ENCODE results near the gene CHRM4.
A peak's percentile ranks its signal among the peaks of the same experiment; 100 is the strongest.
"Not testable (repeated sequence)": the region's sequence is repeated elsewhere in the genome, so short reads cannot be mapped to it uniquely, and the experiment has no call there.

CHRM4 gene

DNA sequence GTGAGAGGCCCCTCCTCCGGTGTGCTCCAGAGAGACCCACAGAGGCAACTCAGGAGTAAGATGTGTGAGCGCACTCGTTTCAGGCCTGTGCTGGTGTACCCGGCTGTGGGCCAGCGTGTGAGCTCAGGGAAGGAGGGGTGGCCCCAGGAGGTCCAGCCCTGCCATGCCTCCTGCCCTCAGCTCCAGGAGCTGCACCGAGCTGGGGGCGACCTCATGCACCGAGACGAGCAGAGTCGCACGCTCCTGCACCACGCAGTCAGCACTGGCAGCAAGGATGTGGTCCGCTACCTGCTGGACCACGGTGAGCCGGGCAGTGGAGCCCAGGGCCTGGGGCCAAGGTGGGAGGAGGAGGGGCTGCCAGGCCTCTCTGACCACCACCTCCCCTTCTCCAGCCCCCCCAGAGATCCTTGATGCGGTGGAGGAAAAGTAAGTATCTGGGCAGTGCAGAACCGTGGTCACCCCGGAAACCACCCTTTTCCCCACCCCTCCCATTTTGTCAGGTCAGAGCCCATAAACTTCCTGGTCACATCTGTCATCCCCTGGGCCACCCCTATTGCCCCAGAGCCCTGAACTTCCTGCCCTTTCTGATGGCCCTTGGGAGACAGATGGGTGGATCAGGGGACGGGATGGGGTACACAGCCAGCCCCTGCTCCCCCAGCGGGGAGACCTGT is 12.6 kb downstream of the CHRM4 start:
- FAIRE-seq, result no peak
- DNase-seq (ENCODE audit: insufficient read length), result no peak
- TF ChIP-seq POLR2A (IDR thresholded peaks at IDR 0.05; ENCODE audit: low read depth, low read length) (no peak), TAF1 (IDR thresholded peaks at IDR 0.05; ENCODE audit: borderline replicate concordance, low read depth, low read length) (no peak), POLR2AphosphoS5 (IDR thresholded peaks at IDR 0.05; ENCODE audit: low read depth, low read length) (0 out of 2 replicates have a peak, but pooled peaks have one; percentile 4)

- FAIRE-seq (no peak), DNase-seq (ENCODE audit: insufficient read length) (no peak)
- TF ChIP-seq POLR2AphosphoS5 (IDR thresholded peaks at IDR 0.05; ENCODE audit: low read depth, low read length) (no peak), POLR2A (IDR thresholded peaks at IDR 0.05; ENCODE audit: low read depth, low read length) (no peak), TAF1 (IDR thresholded peaks at IDR 0.05; ENCODE audit: borderline replicate concordance, low read depth, low read length) (no peak)
Observed at GRCh38 chr11:46378296-46378695, 13.3 kb downstream of the CHRM4 start.

- DNase-seq (ENCODE audit: insufficient read length) (no peak), FAIRE-seq (no peak)
- TF ChIP-seq TAF1 (IDR thresholded peaks at IDR 0.05; ENCODE audit: borderline replicate concordance, low read depth, low read length) (no peak), POLR2AphosphoS5 (IDR thresholded peaks at IDR 0.05; ENCODE audit: low read depth, low read length) (no peak), POLR2A (IDR thresholded peaks at IDR 0.05; ENCODE audit: low read depth, low read length) (no peak)
Observed at GRCh38 chr11:46377831-46378230, 13.7 kb downstream of the CHRM4 start.

DNA sequence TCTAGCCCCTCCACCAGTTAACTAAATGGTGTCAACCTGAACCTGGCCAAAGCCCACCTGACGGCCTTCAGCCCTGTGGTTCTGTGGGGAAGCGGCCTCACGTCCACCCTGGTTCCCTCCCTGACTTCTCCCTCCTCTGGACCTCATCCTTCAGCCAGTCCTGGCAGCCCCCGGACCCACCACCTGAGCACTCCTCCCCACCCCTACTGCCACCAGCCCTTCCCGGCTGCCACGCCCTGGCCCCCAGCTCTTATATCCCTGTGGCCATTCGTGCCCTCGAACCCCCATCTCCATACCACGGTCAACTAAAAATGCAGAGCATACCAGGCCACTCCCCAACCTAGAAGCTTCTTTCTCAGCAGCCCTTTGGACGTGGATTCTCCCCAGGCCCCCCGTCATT is 14.3 kb downstream of the CHRM4 start:
- TF ChIP-seq POLR2A (IDR thresholded peaks at IDR 0.05; ENCODE audit: low read depth, low read length), result no peak
- FAIRE-seq (no peak), DNase-seq (ENCODE audit: insufficient read length) (no peak)

DNA sequence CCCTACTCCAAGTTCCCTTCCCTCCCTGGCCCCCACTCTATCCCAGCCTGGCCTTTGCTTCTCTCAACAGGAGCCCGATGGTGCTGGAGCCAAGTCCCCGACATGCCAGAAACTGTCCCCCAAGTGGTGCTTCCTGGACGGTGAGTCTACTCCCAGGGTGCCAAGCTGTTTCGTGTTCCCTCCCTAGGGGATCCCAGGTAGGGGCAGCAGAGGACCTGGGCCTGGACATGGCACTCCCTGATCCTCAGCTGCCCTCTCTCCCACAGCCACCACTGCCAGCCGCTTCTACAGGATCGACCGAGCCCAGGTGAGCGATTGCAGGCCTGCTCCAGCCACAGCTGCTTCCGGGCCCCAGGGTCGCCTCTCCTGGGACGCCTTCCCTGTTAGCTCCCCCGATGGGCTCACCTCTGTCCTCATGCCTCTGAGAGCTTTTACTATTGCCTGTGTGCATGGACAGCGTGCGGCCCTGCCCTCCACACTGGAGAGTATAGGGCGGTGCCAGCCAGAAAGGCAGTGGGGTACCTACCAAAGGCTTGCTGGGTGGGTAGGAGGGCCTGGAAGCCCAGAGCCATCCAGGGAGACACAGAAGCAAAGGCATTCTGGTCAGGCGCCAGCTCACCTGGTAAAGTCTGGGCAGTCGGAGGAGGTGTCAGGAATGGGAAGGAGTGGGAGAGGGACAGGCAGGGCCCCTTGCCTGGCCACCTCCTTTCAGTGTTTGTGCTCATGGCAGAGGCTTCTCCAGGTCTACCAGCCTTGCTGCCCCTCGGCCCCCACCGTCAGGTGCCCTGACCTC is 15.1 kb downstream of the CHRM4 start:
- FAIRE-seq (no peak), DNase-seq (ENCODE audit: insufficient read length) (no peak)
- no peak for TF ChIP-seq TAF1 (IDR thresholded peaks at IDR 0.05; ENCODE audit: borderline replicate concordance, low read depth, low read length)

DNA sequence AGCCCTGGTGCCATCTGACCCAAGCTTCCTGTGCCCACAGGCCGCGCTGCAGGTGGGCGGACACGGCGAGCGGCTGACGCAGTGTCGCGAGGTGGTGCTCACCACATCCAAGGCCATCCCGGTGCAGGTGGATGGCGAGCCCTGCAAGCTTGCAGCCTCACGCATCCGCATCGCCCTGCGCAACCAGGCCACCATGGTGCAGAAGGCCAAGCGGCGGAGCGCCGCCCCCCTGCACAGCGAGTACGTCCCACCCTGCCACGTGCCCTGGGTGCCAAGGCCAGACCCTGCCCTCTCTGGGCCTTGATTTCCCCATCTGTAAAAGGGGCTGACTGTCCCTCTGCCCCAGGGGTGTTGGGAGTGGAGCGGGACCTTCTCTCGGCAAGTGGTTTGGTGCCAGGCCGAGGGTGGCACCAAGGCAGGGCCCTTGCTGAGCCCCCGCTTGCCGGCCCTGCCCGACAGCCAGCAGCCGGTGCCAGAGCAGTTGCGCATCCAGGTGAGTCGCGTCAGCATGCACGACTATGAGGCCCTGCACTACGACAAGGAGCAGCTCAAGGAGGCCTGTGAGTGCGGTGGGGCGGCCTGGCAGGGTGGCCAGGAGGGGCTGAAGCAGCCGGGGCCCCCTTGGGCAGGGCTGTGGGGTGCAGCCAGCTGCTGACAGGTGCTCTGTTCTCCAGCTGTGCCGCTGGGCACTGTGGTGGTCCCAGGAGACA is 16.0 kb downstream of the CHRM4 start:
- DNase-seq (ENCODE audit: insufficient read length) (no peak), FAIRE-seq (no peak)
- TF ChIP-seq TAF1 (IDR thresholded peaks at IDR 0.05; ENCODE audit: borderline replicate concordance, low read depth, low read length) (no peak), POLR2A (IDR thresholded peaks at IDR 0.05; ENCODE audit: low read depth, low read length) (no peak), POLR2AphosphoS5 (IDR thresholded peaks at IDR 0.05; ENCODE audit: low read depth, low read length) (no peak)

GRCh38 chr11:46374815-46375214 is 16.8 kb downstream of the CHRM4 start:
- no peak for FAIRE-seq
- DNase-seq (ENCODE audit: insufficient read length), result no peak
- no peak for TF ChIP-seq TAF1 (IDR thresholded peaks at IDR 0.05; ENCODE audit: borderline replicate concordance, low read depth, low read length)
- TF ChIP-seq POLR2A (IDR thresholded peaks at IDR 0.05; ENCODE audit: low read depth, low read length), result no peak
- TF ChIP-seq POLR2AphosphoS5 (IDR thresholded peaks at IDR 0.05; ENCODE audit: low read depth, low read length), result no peak

DNA sequence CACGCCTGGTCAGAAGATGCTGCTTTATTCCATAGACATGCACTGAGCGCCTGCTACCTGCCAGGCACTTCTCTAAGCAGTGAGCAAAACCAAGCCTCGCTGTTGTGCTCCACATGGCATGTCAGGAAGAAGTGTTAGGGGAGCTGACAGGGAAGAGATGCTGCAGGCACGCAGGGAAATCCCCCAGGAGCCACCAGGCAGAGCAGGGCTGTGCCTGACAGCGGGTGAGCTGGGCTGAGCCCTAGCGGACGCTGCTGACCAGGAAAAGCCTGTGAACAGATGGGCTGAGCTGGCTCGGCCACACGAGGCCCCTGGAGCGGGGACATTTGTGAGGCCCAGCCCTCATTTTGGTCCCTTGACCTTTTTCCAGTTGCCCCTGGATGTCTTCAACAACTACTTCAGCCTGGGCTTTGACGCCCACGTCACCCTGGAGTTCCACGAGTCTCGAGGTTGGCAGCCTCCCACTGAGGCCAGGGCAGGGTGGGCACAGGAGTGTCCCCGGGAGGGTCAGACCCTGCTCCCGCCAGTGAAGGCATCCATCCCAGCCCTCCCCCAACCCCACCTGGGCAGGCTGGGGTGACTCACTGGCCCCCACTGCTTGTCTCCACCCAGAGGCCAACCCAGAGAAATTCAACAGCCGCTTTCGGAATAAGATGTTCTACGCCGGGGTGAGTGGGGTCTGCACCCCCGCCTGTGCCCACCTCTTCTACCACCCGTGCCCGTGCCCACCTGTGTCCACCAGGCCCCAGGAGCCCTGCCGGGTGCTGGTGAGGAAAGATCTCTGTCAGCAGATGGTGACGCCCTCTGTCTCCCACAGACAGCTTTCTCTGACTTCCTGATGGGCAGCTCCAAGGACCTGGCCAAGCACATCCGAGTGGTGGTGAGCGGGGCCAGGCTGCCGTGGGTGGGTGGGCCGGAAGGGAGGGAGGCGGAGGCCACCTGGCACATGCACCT is 17.5 kb downstream of the CHRM4 start:
- no peak for TF ChIP-seq POLR2A (IDR thresholded peaks at IDR 0.05; ENCODE audit: low read depth, low read length)
- TF ChIP-seq TAF1 (IDR thresholded peaks at IDR 0.05; ENCODE audit: borderline replicate concordance, low read depth, low read length), result no peak
- no peak for TF ChIP-seq POLR2AphosphoS5 (IDR thresholded peaks at IDR 0.05; ENCODE audit: low read depth, low read length)
- DNase-seq (ENCODE audit: insufficient read length), result no peak
- no peak for FAIRE-seq

GRCh38 chr11:46372501-46372900 is 19.1 kb downstream of the CHRM4 start:
- not testable (repeated sequence) for FAIRE-seq; DNase-seq (ENCODE audit: insufficient read length)

- DNase-seq (ENCODE audit: insufficient read length) (no peak), FAIRE-seq (no peak)
- TF ChIP-seq TAF1 (IDR thresholded peaks at IDR 0.05; ENCODE audit: borderline replicate concordance, low read depth, low read length) (no peak), POLR2AphosphoS5 (IDR thresholded peaks at IDR 0.05; ENCODE audit: low read depth, low read length) (no peak), POLR2A (IDR thresholded peaks at IDR 0.05; ENCODE audit: low read depth, low read length) (no peak)
Observed at GRCh38 chr11:46372086-46372485, 19.5 kb downstream of the CHRM4 start.

GRCh38 chr11:46371262-46371661 is 20.3 kb downstream of the CHRM4 start:
- FAIRE-seq; DNase-seq (ENCODE audit: insufficient read length): not testable (repeated sequence)

Measured in GM12892 (cell line).